ENCODE data around the gene LRRC70. TPM values are rescaled to one million over a fixed set of nuclear protein-coding genes. Genes with fewer than 3 reads are reported as not detected.

Gene LRRC70
- total RNA-seq, 2 experiments from 2014 or later: 0.34 to 0.45 TPM

- Mint-ChIP-seq H3K36me3 (ENCODE audit: low read depth) (peaks cover 26% of the 10 kb centered on the region), H3K27me3 (no peaks in the 10 kb centered on the region), H3K27ac (no peak overlapping the region), H3K4me3 (no peak overlapping the region), H3K9me3 (no peaks in the 10 kb centered on the region), H3K4me1 (ENCODE audit: low read depth) (no peaks in the 10 kb centered on the region)
- TF ChIP-seq CTCF (IDR thresholded peaks at IDR 0.05): no peak
- intact Hi-C loops (cut with micrococcal nuclease): no loop called here
- ChIA-PET POLR2A (no interaction called here), CTCF (no interaction called here)
- DNase-seq (no peak), ATAC-seq (no peak)
Observed at GRCh38 chr5:62608529-62609511, 30.2 kb downstream of the LRRC70 start.

GRCh38 chr5:62614355-62614754, 35.7 kb downstream of the LRRC70 start:
- ChIA-PET POLR2A (interaction anchor here (0.7 kb wide), 1 partner anchor 1931 kb away, joined by 3 read pairs; no protein-coding TSS in a partner anchor), CTCF (no interaction called here)
- DNase-seq: no peak
- no peak overlapping the region for H3K27ac Mint-ChIP-seq
- no peak for TF ChIP-seq CTCF (IDR thresholded peaks at IDR 0.05)
- H3K9me3 Mint-ChIP-seq: no peaks in the 10 kb centered on the region
- no peak for ATAC-seq
- H3K4me1 Mint-ChIP-seq (ENCODE audit: low read depth): no peaks in the 10 kb centered on the region
- intact Hi-C loops (cut with micrococcal nuclease): no loop called here
- no peaks in the 10 kb centered on the region for H3K27me3 Mint-ChIP-seq
- H3K36me3 Mint-ChIP-seq (ENCODE audit: low read depth): peaks cover 10% of the 10 kb centered on the region
- no peak overlapping the region for H3K4me3 Mint-ChIP-seq

GRCh38 chr5:62616615-62617277, 38.1 kb downstream of the LRRC70 start:
- no peak overlapping the region for H3K4me3 Mint-ChIP-seq
- CTCF ChIA-PET: no interaction called here
- H3K27ac Mint-ChIP-seq: no peak overlapping the region
- intact Hi-C loops (cut with micrococcal nuclease): no loop called here
- H3K4me1 Mint-ChIP-seq (ENCODE audit: low read depth): no peaks in the 10 kb centered on the region
- H3K36me3 Mint-ChIP-seq (ENCODE audit: low read depth): peaks cover 2% of the 10 kb centered on the region
- H3K9me3 Mint-ChIP-seq: no peaks in the 10 kb centered on the region
- DNase-seq (no peak), ATAC-seq (no peak)
- no peak for TF ChIP-seq CTCF (IDR thresholded peaks at IDR 0.05)
- POLR2A ChIA-PET: no interaction called here
- no peaks in the 10 kb centered on the region for H3K27me3 Mint-ChIP-seq

- ChIA-PET POLR2A (no interaction called here), CTCF (no interaction called here)
- Mint-ChIP-seq H3K4me3 (no peak overlapping the region), H3K27ac (no peak overlapping the region), H3K4me1 (ENCODE audit: low read depth) (no peaks in the 10 kb centered on the region), H3K9me3 (no peaks in the 10 kb centered on the region), H3K36me3 (ENCODE audit: low read depth) (peaks cover 2% of the 10 kb centered on the region), H3K27me3 (no peaks in the 10 kb centered on the region)
- no peak for TF ChIP-seq CTCF (IDR thresholded peaks at IDR 0.05)
- intact Hi-C loops (cut with micrococcal nuclease): no loop called here
- no peak for DNase-seq
- ATAC-seq: no peak
Observed at GRCh38 chr5:62617943-62618342, 39.3 kb downstream of the LRRC70 start.

- H3K36me3 Mint-ChIP-seq (ENCODE audit: low read depth): peaks cover 2% of the 10 kb centered on the region
- no peak for TF ChIP-seq CTCF (IDR thresholded peaks at IDR 0.05)
- no peak for ATAC-seq
Observed at GRCh38 chr5:62620761-62621160, 42.1 kb downstream of the LRRC70 start.

More at GRCh38 chr5:62620761-62621160, 42.1 kb downstream of the LRRC70 start:
- intact Hi-C loops (cut with micrococcal nuclease): no loop called here
- Mint-ChIP-seq H3K4me3 (no peak overlapping the region), H3K27ac (no peak overlapping the region), H3K4me1 (ENCODE audit: low read depth) (no peaks in the 10 kb centered on the region), H3K27me3 (no peaks in the 10 kb centered on the region), H3K9me3 (no peaks in the 10 kb centered on the region)
- ChIA-PET POLR2A (no interaction called here), CTCF (no interaction called here)
- no peak for DNase-seq
